Trophoblast cell (in vitro differentiated cells and primary cell): ENCODE measurements around the gene DISP3.

Experiments
- DNase-seq, 2 donors: peaks; one replicate each; pipeline ENCODE4 v3.0.0-alpha.2; 2016
- H2AFZ ChIP-seq: 2 replicates; pipeline ENCODE4 v1.6.1; 2013; ENCODE audit warnings: low read length, moderate library complexity, mild to moderate bottlenecking; ENCODE audit not compliant: insufficient read depth, poor library complexity
- H2AK5ac ChIP-seq: 2 replicates; pipeline ENCODE4 v1.6.1; 2013; ENCODE audit warnings: mild to moderate bottlenecking, low read length
- H2BK120ac ChIP-seq: 2 replicates; pipeline ENCODE4 v1.6.1; 2013; ENCODE audit warnings: low read length, mild to moderate bottlenecking, moderate library complexity; ENCODE audit not compliant: insufficient read depth, poor library complexity
- H2BK12ac ChIP-seq: 2 replicates; pipeline ENCODE4 v1.6.1; 2013; ENCODE audit warnings: mild to moderate bottlenecking, low read length, moderate library complexity
- H2BK5ac ChIP-seq: 2 replicates; pipeline ENCODE4 v1.6.1; 2013; ENCODE audit warnings: low read length, low read depth, moderate library complexity, mild to moderate bottlenecking; ENCODE audit not compliant: poor library complexity
- H3K14ac ChIP-seq: 2 replicates; pipeline ENCODE4 v1.6.1; 2013; ENCODE audit warnings: mild to moderate bottlenecking, low read length
- H3K18ac ChIP-seq: 2 replicates; pipeline ENCODE4 v1.6.1; 2013; ENCODE audit warnings: mild to moderate bottlenecking, low read length
- H3K23ac ChIP-seq: 2 replicates; pipeline ENCODE4 v1.6.1; 2013; ENCODE audit warnings: low read length
- H3K27ac ChIP-seq: 2 replicates; pipeline ENCODE4 v1.5.1; 2013; ENCODE audit warnings: low read depth, mild to moderate bottlenecking, inconsistent platforms, low read length, moderate library complexity
- H3K27me3 ChIP-seq: 2 replicates; pipeline ENCODE4 v1.6.1; 2013; ENCODE audit warnings: inconsistent platforms, mild to moderate bottlenecking, low read length, moderate library complexity; ENCODE audit not compliant: insufficient read depth
- H3K36me3 ChIP-seq, 2 experiments: 1 replicate in 1 of 2; 2 replicates in 1 of 2; pipeline ENCODE4 v1.6.1; 2013; ENCODE audit warnings: low read length in 2 of 2, mild to moderate bottlenecking in 2 of 2, moderate library complexity in 1 of 2; ENCODE audit not compliant: insufficient read depth in 2 of 2, control insufficient read depth in 1 of 2
- H3K4ac ChIP-seq: 2 replicates; pipeline ENCODE4 v1.6.1; 2013; ENCODE audit warnings: low read depth, mild to moderate bottlenecking, low read length, moderate library complexity
- H3K4me1 ChIP-seq, 2 experiments: 1 replicate in 1 of 2; 2 replicates in 1 of 2; pipeline ENCODE4 v1.6.1; 2013; ENCODE audit warnings: low read length in 2 of 2, mild to moderate bottlenecking in 2 of 2, moderate library complexity in 1 of 2; ENCODE audit not compliant: insufficient read depth in 2 of 2, control insufficient read depth in 1 of 2
- H3K4me2 ChIP-seq: 2 replicates; pipeline ENCODE4 v1.6.1; 2013; ENCODE audit warnings: inconsistent platforms, mild to moderate bottlenecking, low read length, moderate library complexity
- H3K4me3 ChIP-seq: 2 replicates; pipeline ENCODE4 v1.5.1; 2013; ENCODE audit warnings: mild to moderate bottlenecking, low read depth, low read length, inconsistent platforms
- H3K79me1 ChIP-seq: one replicate; pipeline ENCODE4 v1.6.1; 2013; ENCODE audit warnings: low read length
- H3K79me2 ChIP-seq: 2 replicates; pipeline ENCODE4 v1.6.1; 2013; ENCODE audit warnings: low read length, mild to moderate bottlenecking; ENCODE audit not compliant: control insufficient read depth, insufficient read depth, poor library complexity
- H3K9ac ChIP-seq: 2 replicates; pipeline ENCODE4 v1.6.1; 2013; ENCODE audit warnings: mild to moderate bottlenecking, low read length
- H3K9me3 ChIP-seq: 2 replicates; pipeline ENCODE4 v1.6.1; 2013; ENCODE audit warnings: low read depth, mild to moderate bottlenecking, control low read depth, inconsistent platforms, low read length; ENCODE audit not compliant: insufficient read depth
- H4K12ac ChIP-seq: 2 replicates; pipeline ENCODE4 v1.6.1; 2013; ENCODE audit warnings: low read depth, mild to moderate bottlenecking, low read length, moderate library complexity
- H4K8ac ChIP-seq: 2 replicates; pipeline ENCODE4 v1.6.1; 2013; ENCODE audit warnings: low read depth, mild to moderate bottlenecking, low read length, moderate library complexity
- H4K91ac ChIP-seq: one replicate; pipeline ENCODE4 v1.6.1; 2013; ENCODE audit warnings: low read depth, mild to moderate bottlenecking, low read length, moderate library complexity
- WGBS: extraction: QIAGEN DNeasy Blood & Tissue Kit; methylation state at CpG from one replicate; pipeline ENCODE4 v1.1.7; 2013; ENCODE audit warnings: missing lambda C conversion rate; ENCODE audit not compliant: insufficient read length, insufficient coverage; ENCODE audit errors: extremely low coverage; 5-methylcytosine and 5-hydroxymethylcytosine counted together

Gene DISP3

GRCh38 chr1:11541956-11542355 lies 63.0 kb downstream of the DISP3 start:
- H3K14ac ChIP-seq = no peak overlapping the region
- peaks cover 4% of the 10 kb centered on the region for H3K79me1 ChIP-seq
- no peak overlapping the region for H2BK120ac ChIP-seq
- H2AFZ ChIP-seq = no peak overlapping the region
- no peak overlapping the region for H2BK12ac ChIP-seq
- H3K4me2 ChIP-seq = no peak overlapping the region
- no peak overlapping the region for H4K91ac ChIP-seq
- no peak overlapping the region for H3K9ac ChIP-seq
- DNase-seq = no peak
- H3K27me3 ChIP-seq = no peaks in the 10 kb centered on the region
- no peak overlapping the region for H3K23ac ChIP-seq
- H3K4me1 ChIP-seq = peaks cover 12 to 17% of the 10 kb centered on the region in 2 experiments
- no peaks in the 10 kb centered on the region for H3K9me3 ChIP-seq
- H3K4ac ChIP-seq = no peak overlapping the region
- no peak overlapping the region for H3K27ac ChIP-seq
- H2BK5ac ChIP-seq = no peak overlapping the region
- H4K12ac ChIP-seq = no peak overlapping the region
- no peaks in the 10 kb centered on the region for H3K36me3 ChIP-seq
- no peak overlapping the region for H3K4me3 ChIP-seq
- peaks cover 2% of the 10 kb centered on the region for H3K79me2 ChIP-seq
- whole genome bisulfite sequencing = no CpG with 5 or more reads among the region's 7 CpGs
- H2AK5ac ChIP-seq = no peak overlapping the region
- no peak overlapping the region for H4K8ac ChIP-seq
- no peak overlapping the region for H3K18ac ChIP-seq

GRCh38 chr1:11543392-11543791 lies 64.4 kb downstream of the DISP3 start:
- WGBS = no CpG with 5 or more reads among the region's 4 CpGs
- Histone ChIP-seq H3K18ac (no peak overlapping the region), H2BK5ac (no peak overlapping the region), H3K36me3 (no peaks in the 10 kb centered on the region), H3K27ac (no peak overlapping the region), H4K8ac (no peak overlapping the region), H3K79me2 (peaks cover 2% of the 10 kb centered on the region), H3K9ac (no peak overlapping the region), H3K4me1 (peaks cover 12 to 17% of the 10 kb centered on the region in 2 experiments), H4K12ac (no peak overlapping the region), H3K4ac (no peak overlapping the region), H4K91ac (no peak overlapping the region), H3K14ac (no peak overlapping the region), H3K9me3 (no peaks in the 10 kb centered on the region), H2BK12ac (no peak overlapping the region), H3K4me3 (no peak overlapping the region), H2AK5ac (no peak overlapping the region), H3K4me2 (no peak overlapping the region), H3K27me3 (no peaks in the 10 kb centered on the region), H2BK120ac (no peak overlapping the region), H3K23ac (no peak overlapping the region), H2AFZ (no peak overlapping the region), H3K79me1 (peaks cover 4% of the 10 kb centered on the region)
- no peak for DNase-seq

GRCh38 chr1:11543796-11544195 lies 64.8 kb downstream of the DISP3 start:
- Histone ChIP-seq H3K27me3 (no peaks in the 10 kb centered on the region), H3K4me1 (peaks cover 12 to 17% of the 10 kb centered on the region in 2 experiments), H4K91ac (no peak overlapping the region), H3K36me3 (no peaks in the 10 kb centered on the region), H4K12ac (no peak overlapping the region), H3K4me2 (no peak overlapping the region), H2BK12ac (no peak overlapping the region), H3K79me1 (peaks cover 4% of the 10 kb centered on the region), H2BK5ac (no peak overlapping the region), H3K18ac (no peak overlapping the region), H3K9ac (no peak overlapping the region), H3K9me3 (no peaks in the 10 kb centered on the region), H3K23ac (no peak overlapping the region), H2AK5ac (no peak overlapping the region), H2AFZ (no peak overlapping the region), H2BK120ac (no peak overlapping the region), H4K8ac (no peak overlapping the region), H3K4ac (no peak overlapping the region), H3K27ac (no peak overlapping the region), H3K4me3 (no peak overlapping the region), H3K14ac (no peak overlapping the region), H3K79me2 (peaks cover 2% of the 10 kb centered on the region)
- no CpG with 5 or more reads among the region's 2 CpGs for WGBS
- no peak for DNase-seq

- H3K4me2 ChIP-seq = no peak overlapping the region
- no peak overlapping the region for H2BK12ac ChIP-seq
- peaks cover 0 to under 1% of the 10 kb centered on the region in 2 experiments for H3K4me1 ChIP-seq
- H3K18ac ChIP-seq = no peak overlapping the region
- H2AK5ac ChIP-seq = no peak overlapping the region
- H2BK5ac ChIP-seq = no peak overlapping the region
- H3K79me1 ChIP-seq = no peaks in the 10 kb centered on the region
- H3K23ac ChIP-seq = no peak overlapping the region
- no peak overlapping the region for H3K9ac ChIP-seq
- no peak overlapping the region for H4K12ac ChIP-seq
- H4K8ac ChIP-seq = no peak overlapping the region
- H3K9me3 ChIP-seq = no peaks in the 10 kb centered on the region
- H2BK120ac ChIP-seq = no peak overlapping the region
- no peak overlapping the region for H3K14ac ChIP-seq
- H3K27ac ChIP-seq = no peak overlapping the region
- no peak overlapping the region for H3K4ac ChIP-seq
- H4K91ac ChIP-seq = no peak overlapping the region
- no peak for DNase-seq
- H3K36me3 ChIP-seq = no peaks in the 10 kb centered on the region
- no peak overlapping the region for H2AFZ ChIP-seq
- no peaks in the 10 kb centered on the region for H3K79me2 ChIP-seq
- no CpG with 5 or more reads among the region's 4 CpGs for WGBS
- H3K4me3 ChIP-seq = no peak overlapping the region
- H3K27me3 ChIP-seq = no peaks in the 10 kb centered on the region
Measured at GRCh38 chr1:11546456-11546855, 67.5 kb downstream of the DISP3 start.
